GM18907 (cell line): ENCODE data around the gene SECTM1.
A peak's percentile ranks its signal among the peaks of the same experiment; 100 is the strongest.

Experiments used
- ATAC-seq: cut with Tn5 transposase; IDR thresholded peaks from one replicate; pipeline ENCODE4 v1.9.1; 2021; ENCODE audit warnings: mild to moderate bottlenecking, moderate library complexity; ENCODE audit not compliant: unreplicated experiment

Gene SECTM1

DNA sequence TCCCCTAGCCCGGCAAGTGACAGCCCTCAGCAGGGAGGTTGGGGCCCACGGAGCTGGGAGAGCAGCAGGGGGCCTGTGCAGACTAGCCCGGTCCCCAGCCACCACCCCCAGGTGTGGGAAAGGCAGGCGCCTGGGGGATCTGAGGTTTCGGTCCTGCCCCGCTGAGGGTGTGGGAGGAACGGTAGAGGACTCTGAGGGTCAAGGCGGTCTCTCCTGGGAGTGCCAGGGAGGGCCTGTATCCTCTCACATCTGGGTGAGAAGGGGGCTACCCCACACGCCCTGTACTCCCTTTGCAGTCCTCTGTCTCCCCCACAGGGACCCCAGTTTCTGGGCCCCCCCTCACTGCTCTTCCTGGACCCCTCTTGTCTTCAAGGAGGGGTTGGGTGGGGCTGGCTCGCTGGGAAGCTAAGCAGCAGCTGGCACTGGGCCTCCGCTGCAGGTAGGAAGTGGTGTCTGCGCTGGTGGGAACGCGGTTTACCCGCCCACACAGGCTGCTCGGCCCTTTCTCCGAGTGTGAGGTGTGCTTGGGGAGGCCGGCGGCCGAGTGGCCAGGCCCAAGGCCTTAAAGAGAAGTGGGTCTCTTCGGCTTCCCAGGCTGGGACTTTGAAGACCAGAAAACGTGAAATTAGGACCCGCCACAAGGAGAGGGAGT lies 31.5 kb downstream of the SECTM1 start:
- ATAC-seq, result peak; percentile 29

- ATAC-seq, result no peak
Observed at GRCh38 chr17:82301300-82301915, 32.2 kb downstream of the SECTM1 start.

GRCh38 chr17:82300707-82301270 lies 32.8 kb downstream of the SECTM1 start:
- no peak for ATAC-seq

- ATAC-seq, result no peak
Observed at GRCh38 chr17:82300228-82300627, 33.3 kb downstream of the SECTM1 start.

- no peak for ATAC-seq
Observed at GRCh38 chr17:82299452-82299851, 34.1 kb downstream of the SECTM1 start.

GRCh38 chr17:82298538-82299421 lies 34.8 kb downstream of the SECTM1 start:
- no peak for ATAC-seq

- ATAC-seq, result peak; percentile 48
Observed at GRCh38 chr17:82297714-82298537, 35.6 kb downstream of the SECTM1 start.

DNA sequence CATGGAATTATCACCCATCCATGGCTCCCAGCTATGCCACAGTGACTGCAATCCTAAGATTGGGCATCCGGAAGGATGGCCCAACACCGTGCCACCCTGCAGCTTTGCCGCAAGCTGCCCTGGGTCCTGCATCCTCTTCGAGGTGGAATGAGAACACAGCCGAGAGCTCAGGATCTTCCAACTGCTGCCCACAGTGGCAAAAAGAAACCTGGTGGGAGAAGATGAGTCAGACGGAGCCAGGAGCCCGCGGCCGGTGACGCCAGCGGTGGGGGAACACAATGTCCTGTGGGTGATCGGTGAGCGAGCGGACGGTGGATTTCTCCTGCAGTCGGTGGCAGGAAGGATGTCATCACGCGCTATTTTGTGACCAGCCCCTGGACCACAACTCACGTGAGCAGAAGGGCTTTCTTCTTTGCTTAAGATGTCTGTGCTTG lies 36.3 kb downstream of the SECTM1 start:
- ATAC-seq, result peak; percentile 35

- no peak for ATAC-seq
Observed at GRCh38 chr17:82296511-82297279, 36.9 kb downstream of the SECTM1 start.

- no peak for ATAC-seq
Observed at GRCh38 chr17:82295472-82295814, 38.1 kb downstream of the SECTM1 start.

DNA sequence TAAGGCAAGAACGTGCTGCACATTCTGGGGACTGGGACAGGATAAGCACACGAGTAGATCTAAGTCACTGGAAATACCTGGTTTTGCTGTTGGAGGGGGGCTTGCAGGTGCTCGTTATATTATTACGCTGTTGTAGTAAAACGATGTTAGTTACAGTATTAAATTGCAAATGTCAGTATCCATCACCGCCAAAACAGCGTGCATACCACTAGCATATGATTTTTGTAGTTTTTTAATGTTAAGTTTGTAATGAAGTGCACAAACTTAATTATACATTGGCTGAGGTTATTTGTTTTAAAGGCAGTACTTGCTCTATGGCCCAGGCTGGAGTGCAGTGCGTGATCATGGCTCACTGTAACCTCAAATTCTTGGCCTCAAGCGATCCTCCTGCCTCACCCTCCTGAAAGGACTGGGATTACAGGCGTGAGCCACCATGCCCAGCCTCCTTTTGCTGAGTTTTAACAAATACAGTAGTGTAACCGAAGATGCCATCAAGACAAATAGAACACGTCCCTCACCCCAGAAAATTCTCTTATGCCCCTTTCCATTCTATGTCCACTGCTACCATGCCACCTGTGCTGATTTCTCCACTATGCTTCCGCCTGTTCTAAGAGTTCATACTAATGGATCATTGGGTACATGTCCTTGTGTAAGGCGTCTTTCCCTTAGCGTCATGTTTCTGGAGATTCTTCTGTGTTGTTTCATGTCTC lies 39.3 kb downstream of the SECTM1 start:
- no peak for ATAC-seq

DNA sequence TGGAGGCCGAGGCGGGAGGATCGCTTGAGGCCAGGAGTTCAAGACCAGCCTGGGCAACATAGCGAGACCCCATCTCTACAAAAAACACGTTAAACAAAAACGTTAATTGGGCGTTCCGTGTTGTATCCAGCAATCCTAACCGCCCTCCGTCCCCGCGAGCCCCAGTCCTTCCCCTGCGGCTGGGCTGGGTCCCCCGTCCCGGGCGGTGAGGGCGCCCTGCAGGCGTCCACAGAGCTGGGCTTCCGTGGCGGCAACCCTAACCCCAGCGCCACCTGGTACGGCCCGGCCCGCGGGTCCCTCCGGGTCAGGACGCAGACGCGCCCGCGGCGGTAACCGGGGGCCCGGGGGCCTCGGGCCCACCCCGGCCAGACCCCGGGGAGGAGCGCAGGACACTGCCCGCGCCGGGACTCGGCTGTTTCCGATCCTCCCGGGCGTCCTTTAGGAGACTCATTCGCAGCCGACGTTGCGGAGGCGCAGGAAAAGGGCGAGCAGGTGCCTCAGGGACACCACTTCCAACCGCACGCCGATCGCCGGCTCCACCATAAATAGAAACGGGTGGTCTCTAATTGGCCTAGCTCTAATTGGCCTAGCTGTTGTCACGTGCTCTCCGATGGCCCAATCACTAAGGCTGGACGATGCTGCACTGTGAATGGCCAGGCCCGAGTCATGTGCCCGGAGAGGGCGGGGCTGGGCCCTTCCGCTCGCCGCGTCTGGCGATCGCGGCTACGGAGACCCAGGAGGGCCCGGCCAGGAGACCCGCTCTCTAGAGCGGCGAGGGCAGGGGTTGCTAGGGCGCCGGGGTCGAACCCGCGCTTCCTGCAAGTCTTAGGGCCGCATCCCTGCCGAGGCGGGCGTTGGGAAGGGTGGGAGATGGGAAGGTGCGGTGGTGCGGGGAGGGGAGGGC lies 41.1 kb downstream of the SECTM1 start:
- ATAC-seq, result peak; percentile 92

GRCh38 chr17:82291582-82292250 lies 41.9 kb downstream of the SECTM1 start:
- no peak for ATAC-seq

DNA sequence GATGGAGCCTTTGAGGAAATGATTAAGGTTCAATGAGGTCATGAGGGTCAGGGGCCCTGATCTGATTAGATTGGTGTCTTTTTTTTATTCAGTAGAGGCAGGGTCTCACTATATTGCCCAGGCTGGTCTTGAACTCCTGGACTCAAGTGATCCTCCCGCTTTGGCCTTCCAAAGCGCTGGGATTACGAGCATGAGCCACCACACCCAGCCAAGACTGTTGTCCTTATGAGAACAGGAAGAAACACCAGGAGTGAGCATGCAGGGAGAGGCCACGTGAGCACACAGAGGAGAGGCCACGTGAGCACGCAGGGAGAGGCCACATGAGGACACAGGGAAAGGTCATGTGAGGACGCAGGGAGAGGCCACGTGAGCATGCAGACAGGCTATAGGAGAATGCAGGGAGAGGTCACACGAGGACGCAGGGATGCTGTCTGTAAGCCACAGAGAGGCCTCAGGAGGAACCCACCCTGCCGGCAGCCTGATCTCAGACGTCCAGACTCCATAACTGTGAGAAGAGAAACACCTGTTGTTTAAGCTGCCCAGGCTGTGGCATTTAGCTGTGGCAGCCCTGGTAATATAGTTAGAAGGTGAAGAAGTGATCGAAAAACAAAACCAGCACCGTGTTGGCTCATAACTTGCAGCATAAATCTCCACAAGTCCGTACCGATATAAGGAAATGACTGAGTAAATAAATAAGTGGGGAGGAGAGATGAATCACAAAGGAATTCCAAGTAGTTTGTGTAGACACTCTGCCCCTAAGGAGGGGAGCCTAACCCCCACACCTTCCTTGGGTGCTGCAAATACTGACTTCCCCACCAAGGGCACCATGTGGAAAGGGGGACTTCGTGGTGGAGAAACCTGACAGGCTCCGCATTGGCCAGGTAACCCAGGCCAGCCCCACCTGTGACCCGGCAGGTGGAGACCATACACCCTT lies 45.4 kb downstream of the SECTM1 start:
- ATAC-seq, result no peak

DNA sequence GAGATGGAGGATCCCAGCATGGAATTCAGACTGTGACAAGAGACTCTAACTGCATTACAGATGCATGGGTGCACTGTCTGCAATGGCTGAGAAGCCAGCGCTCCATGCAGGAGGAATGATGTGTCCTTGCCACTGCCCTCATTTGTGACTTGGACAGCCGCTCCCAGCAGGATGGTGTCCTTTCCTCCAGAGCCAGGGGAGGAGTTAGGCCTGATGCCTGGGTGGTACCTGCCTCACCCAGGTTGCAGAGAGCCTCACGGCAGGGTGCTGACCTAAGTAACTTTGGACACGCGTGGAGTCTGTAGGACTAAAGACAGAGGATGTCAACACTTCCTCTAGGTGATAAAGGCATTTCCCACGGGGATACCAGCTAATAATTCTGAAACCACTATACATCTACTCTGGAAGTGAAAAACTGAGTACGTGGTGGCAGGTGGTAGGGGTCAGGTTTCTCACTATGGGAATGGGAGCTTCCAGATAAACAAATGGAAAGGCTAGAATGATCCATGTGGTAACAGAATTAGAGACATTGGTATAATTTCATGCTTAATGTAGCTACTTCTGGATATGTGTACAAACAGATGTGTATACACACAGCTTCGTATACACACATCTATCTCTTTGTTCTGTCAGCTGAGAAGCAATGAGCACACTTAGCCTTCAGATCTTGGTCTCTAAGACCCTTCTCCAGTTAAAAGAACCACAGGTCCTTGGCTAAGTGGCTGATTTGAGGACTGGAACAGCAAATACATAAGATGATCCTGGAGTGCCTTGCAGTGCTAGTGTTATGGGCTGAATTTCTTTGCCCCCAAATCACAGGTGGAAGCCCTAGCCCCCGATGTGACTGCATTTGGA lies 46.3 kb downstream of the SECTM1 start:
- no peak for ATAC-seq

DNA sequence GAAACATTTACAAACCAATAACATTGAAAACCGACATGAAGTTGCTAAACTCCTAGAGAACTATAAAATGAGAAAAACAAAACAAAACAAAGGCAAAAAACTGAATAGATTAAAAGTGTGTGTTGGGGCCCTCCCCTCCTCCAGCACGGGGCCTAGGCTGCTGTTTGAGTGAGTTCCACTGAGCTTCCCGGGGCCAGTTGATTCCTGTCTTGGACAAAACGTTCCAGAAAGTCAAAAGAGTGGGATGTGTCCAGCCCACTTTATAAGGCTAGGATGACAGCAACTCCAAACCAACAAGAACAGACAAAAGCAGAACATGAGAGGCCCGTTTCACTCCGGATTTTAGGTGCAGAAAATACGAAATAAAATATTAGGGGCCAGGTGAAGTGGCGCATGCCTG lies 48.4 kb downstream of the SECTM1 start:
- ATAC-seq, result no peak
